Measurements from ENCODE around the gene DNMT3A.

- no peak for TF ChIP-seq POLR2A (IDR thresholded peaks at IDR 0.05)
- TF ChIP-seq CTCF (IDR thresholded peaks at IDR 0.05): no peak
- TF ChIP-seq POLR2AphosphoS5 (IDR thresholded peaks at IDR 0.05): no peak
These were observed 42.1 kb upstream of the DNMT3A start for GRCh38 chr2:25383806-25384205.
